Measurements from ENCODE around the gene SLC9B1. TPM values are rescaled to one million over a fixed set of nuclear protein-coding genes. Genes with fewer than 3 reads are reported as not detected.
"Not testable (repeated sequence)": the region's sequence is repeated elsewhere in the genome, so short reads cannot be mapped to it uniquely, and the experiment has no call there.

Gene SLC9B1
- total RNA-seq, 1 experiment from 2014 or later: 1.7 TPM

DNA sequence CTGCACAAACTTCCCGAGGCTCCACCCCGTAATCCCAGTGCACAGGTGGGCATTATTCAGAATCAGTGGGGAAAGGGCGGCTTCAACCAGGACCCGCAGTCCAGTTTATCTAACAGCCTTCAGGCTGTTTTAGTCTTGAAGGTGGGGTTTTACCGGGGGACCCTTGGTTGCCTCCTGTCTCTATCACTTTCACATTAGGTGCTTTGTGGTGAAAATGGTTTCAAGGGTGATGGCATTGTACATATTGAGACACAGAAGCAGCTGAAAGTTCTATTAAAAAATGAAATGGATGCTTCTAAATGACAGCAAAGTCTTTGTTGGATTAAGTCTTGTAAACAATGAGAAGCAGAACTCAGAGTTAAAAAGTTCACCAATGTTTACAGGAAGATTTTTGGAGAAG lies 123.0 kb downstream of the SLC9B1 start:
- POLR2A ChIA-PET; H3K4me3 Mint-ChIP-seq (ENCODE audit: unreplicated experiment); CTCF ChIA-PET; H3K4me1 ChIP-seq; H3K27me3 Mint-ChIP-seq (ENCODE audit: insufficient read depth, unreplicated experiment); H3K4me1 Mint-ChIP-seq (ENCODE audit: low read depth, unreplicated experiment); H3K4me3 ChIP-seq (ENCODE audit: low read depth, low read length); H3K9me3 Mint-ChIP-seq (ENCODE audit: unreplicated experiment); DNase-seq; H3K36me3 Mint-ChIP-seq (ENCODE audit: insufficient read depth, unreplicated experiment); H3K27ac Mint-ChIP-seq (ENCODE audit: unreplicated experiment); H3K9me3 ChIP-seq; BruUV-seq (replicated peaks); H3K27me3 ChIP-seq (replicated peaks; ENCODE audit: control insufficient read depth, insufficient read depth, low read length); intact Hi-C loops (cut with micrococcal nuclease; ENCODE audit: unreplicated experiment); H3K36me3 ChIP-seq (ENCODE audit: control insufficient read depth, insufficient read depth, low read length): not testable (repeated sequence)

GRCh38 chr4:102889866-102890265 lies 129.6 kb downstream of the SLC9B1 start:
- H3K27me3 Mint-ChIP-seq (ENCODE audit: insufficient read depth, unreplicated experiment); H3K4me3 Mint-ChIP-seq (ENCODE audit: unreplicated experiment); CTCF ChIA-PET; intact Hi-C loops (cut with micrococcal nuclease; ENCODE audit: unreplicated experiment); H3K4me1 ChIP-seq; H3K9me3 ChIP-seq; H3K9me3 Mint-ChIP-seq (ENCODE audit: unreplicated experiment); BruUV-seq (replicated peaks); H3K4me1 Mint-ChIP-seq (ENCODE audit: low read depth, unreplicated experiment); H3K27ac Mint-ChIP-seq (ENCODE audit: unreplicated experiment); DNase-seq; H3K4me3 ChIP-seq (ENCODE audit: low read depth, low read length); H3K27me3 ChIP-seq (replicated peaks; ENCODE audit: control insufficient read depth, insufficient read depth, low read length); H3K36me3 ChIP-seq (ENCODE audit: control insufficient read depth, insufficient read depth, low read length): not testable (repeated sequence)
- H3K36me3 Mint-ChIP-seq (ENCODE audit: insufficient read depth, unreplicated experiment): peaks cover 12% of the 10 kb centered on the region
- POLR2A ChIA-PET: interaction anchor here (0.7 kb wide), 1 partner anchor 77 kb away, joined by 3 read pairs; no protein-coding TSS in a partner anchor

GRCh38 chr4:102888570-102888969 lies 130.9 kb downstream of the SLC9B1 start:
- H3K4me3 ChIP-seq (ENCODE audit: low read depth, low read length); H3K27me3 Mint-ChIP-seq (ENCODE audit: insufficient read depth, unreplicated experiment); H3K9me3 Mint-ChIP-seq (ENCODE audit: unreplicated experiment); H3K36me3 ChIP-seq (ENCODE audit: control insufficient read depth, insufficient read depth, low read length); H3K4me1 ChIP-seq; CTCF ChIA-PET; H3K9me3 ChIP-seq; intact Hi-C loops (cut with micrococcal nuclease; ENCODE audit: unreplicated experiment); BruUV-seq (replicated peaks); POLR2A ChIA-PET; H3K27ac Mint-ChIP-seq (ENCODE audit: unreplicated experiment); H3K27me3 ChIP-seq (replicated peaks; ENCODE audit: control insufficient read depth, insufficient read depth, low read length); H3K4me3 Mint-ChIP-seq (ENCODE audit: unreplicated experiment); H3K4me1 Mint-ChIP-seq (ENCODE audit: low read depth, unreplicated experiment); DNase-seq: not testable (repeated sequence)
- H3K36me3 Mint-ChIP-seq (ENCODE audit: insufficient read depth, unreplicated experiment): peaks cover 12% of the 10 kb centered on the region

- no peak overlapping the region for H3K4me3 ChIP-seq (ENCODE audit: low read depth, low read length)
- CTCF ChIA-PET: no interaction called here
- POLR2A ChIA-PET: no interaction called here
- Mint-ChIP-seq H3K9me3 (ENCODE audit: unreplicated experiment) (no peaks in the 10 kb centered on the region), H3K27ac (ENCODE audit: unreplicated experiment) (no peak overlapping the region), H3K4me1 (ENCODE audit: low read depth, unreplicated experiment) (peaks cover 4% of the 10 kb centered on the region), H3K27me3 (ENCODE audit: insufficient read depth, unreplicated experiment) (no peaks in the 10 kb centered on the region), H3K36me3 (ENCODE audit: insufficient read depth, unreplicated experiment) (peaks cover 21% of the 10 kb centered on the region), H3K4me3 (ENCODE audit: unreplicated experiment) (no peak overlapping the region)
- DNase-seq: no peak
- BruUV-seq (replicated peaks): no TSS peak
- no peaks in the 10 kb centered on the region for H3K27me3 ChIP-seq (replicated peaks; ENCODE audit: control insufficient read depth, insufficient read depth, low read length)
- H3K36me3 ChIP-seq (ENCODE audit: control insufficient read depth, insufficient read depth, low read length): no peaks in the 10 kb centered on the region
- intact Hi-C loops (cut with micrococcal nuclease; ENCODE audit: unreplicated experiment): no loop called here
- no peaks in the 10 kb centered on the region for H3K9me3 ChIP-seq
- H3K4me1 ChIP-seq: no peaks in the 10 kb centered on the region
- TF ChIP-seq CTCF (IDR thresholded peaks at IDR 0.05; ENCODE audit: insufficient read depth in 1 of 2, low read depth in 1 of 2, low read length in 1 of 2, severe bottlenecking in 1 of 2, unreplicated experiment in 1 of 2): no peak
Measured at GRCh38 chr4:102883278-102883677, 136.2 kb downstream of the SLC9B1 start.

Measured in Caco-2 (cell line).